ENCODE results near the gene CSTB.

Gene CSTB

GRCh38 chr21:43808832-43809251 lies 32.7 kb upstream of the CSTB start (continued):
- TF ChIP-seq PATZ1 (tag by site-specific recombination; IDR thresholded peaks at IDR 0.05) = no peak
- TF ChIP-seq HIC1 (tag by site-specific recombination; IDR thresholded peaks at IDR 0.05) = no peak
- TF ChIP-seq ZNF324 (tag by site-specific recombination; IDR thresholded peaks at IDR 0.05) = no peak
- TF ChIP-seq ZNF214 (tag by site-specific recombination; IDR thresholded peaks at IDR 0.05; ENCODE audit: borderline replicate concordance) = no peak
- TF ChIP-seq ZNF23 (tag by site-specific recombination; IDR thresholded peaks at IDR 0.05; ENCODE audit: borderline replicate concordance) = no peak

GRCh38 chr21:43808367-43808766 lies 32.3 kb upstream of the CSTB start:
- H3K27ac ChIP-seq (ENCODE audit: extremely low read depth, low read depth, low read length) = no peak overlapping the region
- CTCF ChIA-PET = interaction anchor here (0.6 to 2.1 kb wide), 4 partner anchors 19 to 283 kb away, joined by 3 to 10 read pairs (median 6); partner anchors contain the start of gene RRP1
- POLR2A ChIA-PET = no interaction called here

More at GRCh38 chr21:43808367-43808766, 32.3 kb upstream of the CSTB start:
- Histone ChIP-seq H3K4me1 (ENCODE audit: control insufficient read depth, insufficient read depth, low read length) (no peaks in the 10 kb centered on the region), H3K9me3 (ENCODE audit: control insufficient read depth, insufficient read depth, low read depth, low read length) (no peaks in the 10 kb centered on the region), H3K4me3 (ENCODE audit: low read depth, low read length) (no peak overlapping the region), H3K36me3 (ENCODE audit: control insufficient read depth in 2 of 2, insufficient read depth in 1 of 2, low read length in 2 of 2) (peaks cover 0 to 24% of the 10 kb centered on the region in 2 experiments; a peak in 1 of 3 replicates)
- no peak for TF ChIP-seq ZNF302 (tag by site-specific recombination; IDR thresholded peaks at IDR 0.05; ENCODE audit: low read depth)
- no peak for TF ChIP-seq HOXA7 (CRISPR knock-in tag; IDR thresholded peaks at IDR 0.05; ENCODE audit: borderline replicate concordance)
- no peak for TF ChIP-seq ZNF626 (tag by site-specific recombination; IDR thresholded peaks at IDR 0.05)
- TF ChIP-seq GLIS2 (tag by site-specific recombination; IDR thresholded peaks at IDR 0.05) = 0 out of 2 replicates have a peak, but pooled peaks have one; percentile 42
- TF ChIP-seq PRDM2 (tag by site-specific recombination; IDR thresholded peaks at IDR 0.05; ENCODE audit: borderline replicate concordance) = no peak
- no peak for TF ChIP-seq ZNF239 (tag by site-specific recombination; IDR thresholded peaks at IDR 0.05)
- TF ChIP-seq MEIS1 (CRISPR knock-in tag; IDR thresholded peaks at IDR 0.05; ENCODE audit: borderline replicate concordance) = no peak
- peak; percentile 37; the same call in 1 of the 2 replicates for TF ChIP-seq EGR2 (tag by site-specific recombination; IDR thresholded peaks at IDR 0.05; ENCODE audit: low read depth)
- TF ChIP-seq GLIS1 (tag by site-specific recombination; IDR thresholded peaks at IDR 0.05) = 0 out of 2 replicates have a peak, but pooled peaks have one; percentile 13
- TF ChIP-seq SCRT1 (tag by site-specific recombination; IDR thresholded peaks at IDR 0.05; ENCODE audit: borderline replicate concordance) = no peak
- TF ChIP-seq ZNF677 (tag by site-specific recombination; IDR thresholded peaks at IDR 0.05) = no peak
- no peak for TF ChIP-seq ZNF423 (tag by site-specific recombination; IDR thresholded peaks at IDR 0.05)
- TF ChIP-seq ZNF658 (tag by site-specific recombination; IDR thresholded peaks at IDR 0.05) = no peak
- TF ChIP-seq ZFHX2 (tag by site-specific recombination; conservative IDR thresholded peaks at IDR 0.05) = 0 out of 2 replicates have a peak, but pooled peaks have one; percentile 22
- TF ChIP-seq ZSCAN23 (tag by site-specific recombination; IDR thresholded peaks at IDR 0.05) = no peak
- no peak for TF ChIP-seq ZNF433 (tag by site-specific recombination; IDR thresholded peaks at IDR 0.05; ENCODE audit: low read depth)
